GM23248 (cell line): ENCODE data around the gene SPPL2C. TPM values are rescaled to one million over a fixed set of nuclear protein-coding genes. Genes with fewer than 3 reads are reported as not detected.

Experiments used
- DNase-seq: peaks from one replicate; pipeline ENCODE4 v3.0.0-alpha.2; 2015
- H2AFZ ChIP-seq: fragments of 200-600 bp; sonication (generic); 2 replicates; pipeline ENCODE4 v1.6.1; 2016; ENCODE audit warnings: antibody characterized with exemption
- H3F3A ChIP-seq: fragments of 200-600 bp; sonication (generic); 2 replicates; pipeline ENCODE4 v1.6.1; 2016; ENCODE audit warnings: mild to moderate bottlenecking, antibody characterized with exemption, mixed run types; ENCODE audit not compliant: insufficient read depth
- H3K27ac ChIP-seq: fragments of 200-600 bp; sonication (generic); 2 replicates; pipeline ENCODE4 v1.5.1; 2016; ENCODE audit warnings: mild to moderate bottlenecking
- H3K27me3 ChIP-seq: fragments of 200-600 bp; sonication (generic); replicated peaks from 2 replicates; pipeline ENCODE4 v1.6.1; 2016; ENCODE audit warnings: mild to moderate bottlenecking; ENCODE audit not compliant: insufficient read depth
- H3K36me3 ChIP-seq: fragments of 200-600 bp; sonication (generic); 2 replicates; pipeline ENCODE4 v1.6.1; 2016; ENCODE audit warnings: low read depth, mild to moderate bottlenecking
- H3K4me1 ChIP-seq: fragments of 200-600 bp; sonication (generic); 2 replicates; pipeline ENCODE4 v1.6.1; 2016; ENCODE audit warnings: mild to moderate bottlenecking; ENCODE audit not compliant: insufficient read depth
- H3K4me2 ChIP-seq: fragments of 200-600 bp; sonication (generic); one replicate; pipeline ENCODE4 v1.6.1; 2016; ENCODE audit warnings: mild to moderate bottlenecking; ENCODE audit not compliant: unreplicated experiment
- H3K4me3 ChIP-seq: fragments of 200-600 bp; sonication (generic); 2 replicates; pipeline ENCODE4 v1.5.1; 2016; ENCODE audit warnings: mild to moderate bottlenecking
- H3K79me2 ChIP-seq: fragments of 200-600 bp; sonication (generic); 2 replicates; pipeline ENCODE4 v1.6.1; 2016; ENCODE audit warnings: mild to moderate bottlenecking; ENCODE audit not compliant: insufficient read depth
- H3K9ac ChIP-seq: fragments of 200-600 bp; sonication (generic); 2 replicates; pipeline ENCODE4 v1.6.1; 2016; ENCODE audit warnings: mild to moderate bottlenecking
- H3K9me2 ChIP-seq: fragments of 200-600 bp; sonication (generic); 2 replicates; pipeline ENCODE4 v1.6.1; 2016; ENCODE audit warnings: mixed run types, mild to moderate bottlenecking, moderate library complexity; ENCODE audit not compliant: insufficient read depth
- H3K9me3 ChIP-seq: fragments of 200-600 bp; sonication (generic); one replicate; pipeline ENCODE4 v1.6.1; 2017; ENCODE audit warnings: low read depth
- H4K20me1 ChIP-seq: fragments of 200-600 bp; sonication (generic); 2 replicates; pipeline ENCODE4 v1.6.0; 2016; ENCODE audit not compliant: insufficient read depth
- EZH2 ChIP-seq: fragments of 200-600 bp; sonication (generic); IDR thresholded peaks from 2 replicates; pipeline ENCODE4 v1.6.1; 2018; ENCODE audit warnings: antibody characterized with exemption, mild to moderate bottlenecking; ENCODE audit not compliant: insufficient read depth, poor library complexity, severe bottlenecking
- EZH2phosphoT487 ChIP-seq: fragments of 200-600 bp; sonication (generic); IDR thresholded peaks from 2 replicates; pipeline ENCODE4 v1.6.1; 2018; ENCODE audit warnings: antibody characterized with exemption, moderate library complexity, mild to moderate bottlenecking, low read depth; ENCODE audit not compliant: insufficient read depth
- WGBS, 2 experiments: methylation state at CpG; one replicate each; pipeline ENCODE4 v1.1.6; 2015 to 2017; ENCODE audit warnings: low lambda C conversion rate in 2 of 2, low coverage in 1 of 2; ENCODE audit errors: missing lambda C conversion rate in 2 of 2; 5-methylcytosine and 5-hydroxymethylcytosine counted together
- in situ Hi-C: fragments of 300-500 bp; cut with MboI; formaldehyde crosslinking; loops from 2 replicates; pipeline ENCODE4 v1.15.0; 2020
- polyA plus RNA-seq: library from polyadenylated mRNA; unstranded; fragments of >200 nt; fragmentation: Nextera tagmentation; extraction: Ambion mirVana; gene quantifications from 2 replicates; pipeline ENCODE4 v1.2.1, GENCODE V29; 2016
- total RNA-seq: library from RNA; depleted of rRNA; stranded (reverse); fragments of >200 nt; shearing (Covaris generic); gene quantifications from 2 replicates; pipeline ENCODE4 v1.2.3, GENCODE V29; 2014

Gene SPPL2C
- total and polyA plus RNA-seq, 2 experiments from 2014 or later = not detected

- Histone ChIP-seq H3K36me3 (no peaks in the 10 kb centered on the region), H3K4me1 (no peaks in the 10 kb centered on the region), H3F3A (no peaks in the 10 kb centered on the region), H3K27me3 (no peaks in the 10 kb centered on the region), H3K9me3 (no peaks in the 10 kb centered on the region), H3K9me2 (no peaks in the 10 kb centered on the region), H4K20me1 (no peaks in the 10 kb centered on the region), H3K4me3 (no peak overlapping the region), H3K9ac (no peak overlapping the region), H3K27ac (no peak overlapping the region), H3K4me2 (no peak overlapping the region), H2AFZ (no peak overlapping the region), H3K79me2 (no peaks in the 10 kb centered on the region)
- in situ Hi-C loops = no loop called here
- WGBS, 2 experiments = 64 to 71% methylated on average over 4 of the region's 4 CpGs
- TF ChIP-seq EZH2phosphoT487 (no peak), EZH2 (no peak)
- no peak for DNase-seq
Measured at GRCh38 chr17:45850011-45850410, 5.3 kb downstream of the SPPL2C start.

GRCh38 chr17:45850468-45850867 lies 5.8 kb downstream of the SPPL2C start:
- DNase-seq = no peak
- WGBS, 2 experiments = 67 to 72% methylated on average over 5 of the region's 5 CpGs
- in situ Hi-C loops = no loop called here

DNA sequence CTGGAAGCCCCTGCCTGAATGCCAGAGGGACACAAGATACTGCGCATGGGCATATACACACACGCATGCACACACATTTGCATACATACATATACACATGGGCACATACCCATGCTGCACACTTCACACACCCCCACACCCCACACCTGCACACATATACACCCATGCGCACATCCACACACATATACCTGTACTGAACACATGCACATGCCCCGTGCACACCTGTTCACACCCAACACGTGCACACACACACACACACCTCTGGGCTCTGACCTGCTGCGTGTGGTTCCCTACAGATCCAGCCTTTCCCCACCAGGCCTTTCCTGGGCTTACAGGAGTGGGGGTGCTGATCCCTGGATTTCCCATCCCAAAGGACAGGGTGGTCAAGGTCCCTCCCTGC lies 6.3 kb downstream of the SPPL2C start:
- Histone ChIP-seq H3K4me2 (no peak overlapping the region), H3K36me3 (no peaks in the 10 kb centered on the region), H3K27ac (no peak overlapping the region), H3K9ac (no peak overlapping the region), H3K27me3 (no peaks in the 10 kb centered on the region), H3K4me3 (no peak overlapping the region), H3K9me2 (no peaks in the 10 kb centered on the region), H3K4me1 (no peaks in the 10 kb centered on the region), H3K9me3 (no peaks in the 10 kb centered on the region), H4K20me1 (no peaks in the 10 kb centered on the region), H3F3A (peaks cover 4% of the 10 kb centered on the region; the same call in 1 of the 2 replicates), H2AFZ (no peak overlapping the region), H3K79me2 (no peaks in the 10 kb centered on the region)
- in situ Hi-C loops = no loop called here
- no peak for TF ChIP-seq EZH2
- no peak for TF ChIP-seq EZH2phosphoT487
- no peak for DNase-seq
- WGBS, 2 experiments = 66 to 69% methylated on average over 6 of the region's 6 CpGs

More at GRCh38 chr17:45850468-45850867, 5.8 kb downstream of the SPPL2C start:
- H4K20me1 ChIP-seq = no peaks in the 10 kb centered on the region
- no peaks in the 10 kb centered on the region for H3K9me2 ChIP-seq
- no peaks in the 10 kb centered on the region for H3K9me3 ChIP-seq
- no peak overlapping the region for H3K4me3 ChIP-seq
- H3F3A ChIP-seq = no peaks in the 10 kb centered on the region
- no peak overlapping the region for H2AFZ ChIP-seq
- no peak overlapping the region for H3K4me2 ChIP-seq
- no peaks in the 10 kb centered on the region for H3K79me2 ChIP-seq
- H3K36me3 ChIP-seq = no peaks in the 10 kb centered on the region
- no peaks in the 10 kb centered on the region for H3K4me1 ChIP-seq
- H3K27me3 ChIP-seq = no peaks in the 10 kb centered on the region
- no peak overlapping the region for H3K27ac ChIP-seq
- TF ChIP-seq EZH2phosphoT487 = no peak
- TF ChIP-seq EZH2 = no peak
- no peak overlapping the region for H3K9ac ChIP-seq

- no peak for DNase-seq
- no peaks in the 10 kb centered on the region for H3K79me2 ChIP-seq
- H3K9me3 ChIP-seq = no peaks in the 10 kb centered on the region
- H3K4me1 ChIP-seq = no peaks in the 10 kb centered on the region
- TF ChIP-seq EZH2phosphoT487 (no peak), EZH2 (no peak)
- no peaks in the 10 kb centered on the region for H3K36me3 ChIP-seq
- H3F3A ChIP-seq = peaks cover 4% of the 10 kb centered on the region; the same call in 1 of the 2 replicates
- no peak overlapping the region for H3K4me2 ChIP-seq
- WGBS, 2 experiments = 64 to 70% methylated on average over 8 of the region's 8 CpGs
- in situ Hi-C loops = no loop called here
- no peak overlapping the region for H3K4me3 ChIP-seq
- H4K20me1 ChIP-seq = no peaks in the 10 kb centered on the region
- H3K9me2 ChIP-seq = no peaks in the 10 kb centered on the region
- H3K9ac ChIP-seq = no peak overlapping the region
- H3K27ac ChIP-seq = no peak overlapping the region
- H2AFZ ChIP-seq = no peak overlapping the region
- no peaks in the 10 kb centered on the region for H3K27me3 ChIP-seq
Measured at GRCh38 chr17:45851464-45851863, 6.8 kb downstream of the SPPL2C start.

- in situ Hi-C loops = no loop called here
- DNase-seq = no peak
Measured at GRCh38 chr17:45851873-45852272, 7.2 kb downstream of the SPPL2C start.

More at GRCh38 chr17:45851873-45852272, 7.2 kb downstream of the SPPL2C start:
- no peak overlapping the region for H3K9ac ChIP-seq
- H3K4me2 ChIP-seq = no peak overlapping the region
- H2AFZ ChIP-seq = no peak overlapping the region
- no peaks in the 10 kb centered on the region for H4K20me1 ChIP-seq
- H3K9me3 ChIP-seq = no peaks in the 10 kb centered on the region
- H3K27ac ChIP-seq = no peak overlapping the region
- 43 to 45% methylated on average over 1 of the region's 1 CpG for WGBS, 2 experiments
- no peak overlapping the region for H3K4me3 ChIP-seq
- no peak for TF ChIP-seq EZH2phosphoT487
- no peak for TF ChIP-seq EZH2
- H3K79me2 ChIP-seq = no peaks in the 10 kb centered on the region
- no peaks in the 10 kb centered on the region for H3K9me2 ChIP-seq
- peaks cover 4% of the 10 kb centered on the region; the same call in 1 of the 2 replicates for H3F3A ChIP-seq
- no peaks in the 10 kb centered on the region for H3K36me3 ChIP-seq
- no peaks in the 10 kb centered on the region for H3K27me3 ChIP-seq
- H3K4me1 ChIP-seq = no peaks in the 10 kb centered on the region
